Keratinocyte (primary cell): ENCODE results near the gene FBH1. TPM values are rescaled to one million over a fixed set of nuclear protein-coding genes. Genes with fewer than 3 reads are reported as not detected.

ENCODE experiments used
- DNase-seq: peaks from one replicate; pipeline ENCODE4 v3.0.0-alpha.2; 2011; ENCODE audit warnings: low read depth, missing footprints, low spot score
- FAIRE-seq: peaks from 2 replicates; lab custom pipeline; 2011; peaks lifted over from hg19 to GRCh38; lab: Jason Lieb, UNC
- H2AFZ ChIP-seq: 2 replicates; pipeline ENCODE4 v1.6.0; 2012; ENCODE audit warnings: low read length, control low read depth, inconsistent platforms; ENCODE audit not compliant: control insufficient read depth
- H3K27ac ChIP-seq: 2 replicates; pipeline ENCODE4 v1.5.1; 2011; ENCODE audit warnings: low read length; ENCODE audit not compliant: control insufficient read depth, insufficient read depth
- H3K27me3 ChIP-seq: 3 replicates; pipeline ENCODE4 v1.6.0; 2011; ENCODE audit warnings: low read length; ENCODE audit not compliant: control insufficient read depth, insufficient read depth; ENCODE audit errors: extremely low read depth
- H3K36me3 ChIP-seq, 2 experiments: 2 replicates in 1 of 2; 3 replicates in 1 of 2; pipeline ENCODE4 v1.5.1; 2011; ENCODE audit warnings: low read length in 2 of 2, mild to moderate bottlenecking in 1 of 2; ENCODE audit not compliant: control insufficient read depth in 2 of 2, insufficient read depth in 2 of 2; ENCODE audit errors: extremely low read depth in 1 of 2
- H3K4me1 ChIP-seq: 3 replicates; pipeline ENCODE4 v1.5.1; 2011; ENCODE audit warnings: low read length; ENCODE audit not compliant: control insufficient read depth, insufficient read depth; ENCODE audit errors: extremely low read depth
- H3K4me2 ChIP-seq: 3 replicates; pipeline ENCODE4 v1.6.0; 2011; ENCODE audit warnings: low read depth, low read length; ENCODE audit not compliant: control insufficient read depth, insufficient read depth; ENCODE audit errors: extremely low read depth
- H3K4me3 ChIP-seq, 3 experiments: fragments of 200-600 bp in 1 of 3; sonication (generic) in 1 of 3; 2 replicates in 2 of 3; 3 replicates in 1 of 3; pipeline ENCODE4 v1.5.1; 2011 to 2016; ENCODE audit warnings: low read length in 3 of 3, mild to moderate bottlenecking in 3 of 3, control low read depth in 2 of 3, inconsistent platforms in 1 of 3, low read depth in 1 of 3, mixed read lengths in 1 of 3, mixed run types in 1 of 3, moderate library complexity in 1 of 3; ENCODE audit not compliant: control insufficient read depth in 2 of 3, insufficient read depth in 2 of 3; ENCODE audit errors: extremely low read depth in 1 of 3
- H3K79me2 ChIP-seq: 2 replicates; pipeline ENCODE4 v1.6.0; 2012; ENCODE audit warnings: low read length; ENCODE audit not compliant: control insufficient read depth, insufficient read depth
- H3K9ac ChIP-seq: 3 replicates; pipeline ENCODE4 v1.6.0; 2011; ENCODE audit warnings: low read length; ENCODE audit not compliant: control insufficient read depth, insufficient read depth; ENCODE audit errors: extremely low read depth
- H3K9me1 ChIP-seq: 3 replicates; pipeline ENCODE4 v1.6.0; 2011; ENCODE audit warnings: low read length; ENCODE audit not compliant: control insufficient read depth, insufficient read depth; ENCODE audit errors: extremely low read depth
- H3K9me3 ChIP-seq: 2 replicates; pipeline ENCODE4 v1.5.1; 2012; ENCODE audit warnings: low read depth, low read length; ENCODE audit not compliant: control insufficient read depth
- H4K20me1 ChIP-seq: 3 replicates; pipeline ENCODE4 v1.6.0; 2011; ENCODE audit warnings: low read length; ENCODE audit not compliant: control insufficient read depth, insufficient read depth; ENCODE audit errors: extremely low read depth
- EZH2 ChIP-seq: IDR thresholded peaks from one replicate; pipeline ENCODE4 v1.6.1; 2012; ENCODE audit warnings: inconsistent platforms, mild to moderate bottlenecking, low read length, moderate library complexity
- dilution Hi-C: fragments of 300-500 bp; cut with MboI; formaldehyde crosslinking; loops from one replicate; pipeline ENCODE4 v1.7.0; 2020; ENCODE audit warnings: low sequenced_read_pairs; ENCODE audit not compliant: extremely low pct_ligation_motif_present
- polyA plus RNA-seq, 5 experiments: library from polyadenylated mRNA; depleted of rRNA in 3 of 5; stranded (reverse) in 3 of 5; stranded (forward) in 1 of 5; unstranded in 1 of 5; fragments of >200 nt; gene quantifications; 1 replicate in 1 of 5; 2 replicates in 3 of 5; 3 replicates in 1 of 5; pipeline versions ENCODE4 v1.2.1 to v1.2.3, GENCODE V29; 2011 to 2012; ENCODE audit warnings: missing spikeins in 2 of 5, low read depth in 1 of 5, low replicate concordance in 1 of 5
- TF ChIP-seq, protein P1 (sequence below), 3 experiments: IDR thresholded peaks in 1 of 3; conservative IDR thresholded peaks in 1 of 3; optimal IDR thresholded peaks in 1 of 3; 2 replicates in 2 of 3; 3 replicates in 1 of 3; pipeline versions ENCODE3 to v1.5.1; 2011; ENCODE audit warnings: low read length in 3 of 3, mild to moderate bottlenecking in 3 of 3, moderate library complexity in 2 of 3, control low read depth in 1 of 3, inconsistent platforms in 1 of 3; ENCODE audit not compliant: insufficient read depth in 2 of 3; ENCODE audit errors: extremely low read depth in 1 of 3

FBH1 gene
- polyA plus RNA-seq, 1 donor (not counting 4 experiments of a cell fraction or from before 2014, with no cell fraction given) = 61.8 TPM

DNA sequence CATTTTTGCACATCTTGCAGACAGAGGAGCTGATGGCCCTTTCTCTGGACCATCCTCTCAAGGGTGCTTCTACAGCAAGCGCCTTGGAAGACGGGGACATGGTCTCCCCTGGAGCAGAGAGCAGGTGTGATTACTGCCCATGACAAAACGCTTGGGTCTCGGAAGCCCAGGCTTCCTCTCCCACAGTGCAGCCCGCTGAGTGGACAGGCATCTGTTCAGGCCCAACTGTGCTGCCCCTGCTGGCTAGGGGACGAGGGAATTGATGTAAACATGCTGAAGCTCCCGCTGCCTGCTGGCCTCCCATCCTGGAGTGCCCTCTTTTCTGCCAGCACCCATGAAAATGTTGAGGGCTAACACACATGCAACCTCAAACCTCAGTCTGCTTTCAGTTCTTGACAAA, 73.0 kb downstream of the FBH1 start:
- Histone ChIP-seq H3K36me3 (no peaks in the 10 kb centered on the region), H3K27ac (no peak overlapping the region), H3K9ac (no peak overlapping the region), H3K27me3 (no peaks in the 10 kb centered on the region), H3K9me1 (no peaks in the 10 kb centered on the region), H3K9me3 (no peaks in the 10 kb centered on the region), H3K4me3 (no peak overlapping the region), H3K4me2 (no peak overlapping the region), H2AFZ (no peak overlapping the region), H3K4me1 (no peaks in the 10 kb centered on the region), H4K20me1 (no peaks in the 10 kb centered on the region), H3K79me2 (no peaks in the 10 kb centered on the region)
- TF ChIP-seq, protein P1, sequence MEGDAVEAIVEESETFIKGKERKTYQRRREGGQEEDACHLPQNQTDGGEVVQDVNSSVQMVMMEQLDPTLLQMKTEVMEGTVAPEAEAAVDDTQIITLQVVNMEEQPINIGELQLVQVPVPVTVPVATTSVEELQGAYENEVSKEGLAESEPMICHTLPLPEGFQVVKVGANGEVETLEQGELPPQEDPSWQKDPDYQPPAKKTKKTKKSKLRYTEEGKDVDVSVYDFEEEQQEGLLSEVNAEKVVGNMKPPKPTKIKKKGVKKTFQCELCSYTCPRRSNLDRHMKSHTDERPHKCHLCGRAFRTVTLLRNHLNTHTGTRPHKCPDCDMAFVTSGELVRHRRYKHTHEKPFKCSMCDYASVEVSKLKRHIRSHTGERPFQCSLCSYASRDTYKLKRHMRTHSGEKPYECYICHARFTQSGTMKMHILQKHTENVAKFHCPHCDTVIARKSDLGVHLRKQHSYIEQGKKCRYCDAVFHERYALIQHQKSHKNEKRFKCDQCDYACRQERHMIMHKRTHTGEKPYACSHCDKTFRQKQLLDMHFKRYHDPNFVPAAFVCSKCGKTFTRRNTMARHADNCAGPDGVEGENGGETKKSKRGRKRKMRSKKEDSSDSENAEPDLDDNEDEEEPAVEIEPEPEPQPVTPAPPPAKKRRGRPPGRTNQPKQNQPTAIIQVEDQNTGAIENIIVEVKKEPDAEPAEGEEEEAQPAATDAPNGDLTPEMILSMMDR (optimal IDR thresholded peaks at IDR 0.05 in 1 of 3, IDR thresholded peaks at IDR 0.05 in 1 of 3, conservative IDR thresholded peaks at IDR 0.05 in 1 of 3; ENCODE audit: extremely low read depth in 1 of 3, insufficient read depth in 2 of 3, low read length in 3 of 3) = no peak
- no peak for TF ChIP-seq EZH2
- FAIRE-seq = no peak
- no peak for DNase-seq
- dilution Hi-C loops = loop anchor here (25.0 kb wide), 1 partner anchor 124 kb away; the partner anchor contains the start of gene RBM17

DNA sequence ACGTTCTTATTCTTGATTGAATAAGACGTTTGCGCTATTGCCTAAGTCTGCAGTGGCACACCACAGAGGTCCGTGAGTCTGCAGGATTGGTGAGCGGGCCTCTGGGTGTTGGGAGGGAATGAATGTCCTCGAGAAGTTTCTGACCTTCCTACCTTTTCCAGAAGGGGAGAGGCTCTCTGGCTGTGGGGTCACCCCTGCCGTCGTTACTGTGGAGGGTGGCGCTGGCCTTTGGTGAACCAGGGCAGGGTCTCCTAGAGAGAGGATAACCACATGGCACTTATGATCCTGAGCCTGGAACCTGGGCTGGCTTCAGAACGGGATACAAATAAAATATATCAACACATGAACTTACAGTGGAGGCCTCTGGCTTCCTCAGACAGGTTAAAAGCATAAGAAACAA, 73.5 kb downstream of the FBH1 start:
- no peak overlapping the region for H2AFZ ChIP-seq

DNA sequence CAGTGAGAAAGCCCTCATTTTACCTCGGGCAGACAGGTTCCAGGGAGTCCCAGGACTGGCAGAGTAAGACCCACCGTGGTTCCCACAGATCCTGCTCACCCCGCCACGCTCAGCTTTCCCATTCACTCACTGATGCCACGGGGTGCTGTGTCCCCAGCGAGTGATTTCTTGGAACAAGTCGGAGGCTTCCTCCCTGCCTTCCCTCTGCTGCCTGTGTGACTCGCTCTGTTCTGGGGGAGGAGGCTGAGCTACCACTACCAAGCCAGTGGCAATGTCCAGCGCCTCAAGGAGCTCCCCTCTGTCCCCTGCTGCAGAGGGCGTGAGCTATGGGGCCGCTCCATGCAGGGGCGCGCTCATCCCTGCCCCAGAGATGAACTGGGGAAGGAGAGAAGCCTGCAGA, 74.7 kb downstream of the FBH1 start:
- DNase-seq = no peak
- H3K4me1 ChIP-seq = no peaks in the 10 kb centered on the region
- TF ChIP-seq, protein P1 (optimal IDR thresholded peaks at IDR 0.05 in 1 of 3, IDR thresholded peaks at IDR 0.05 in 1 of 3, conservative IDR thresholded peaks at IDR 0.05 in 1 of 3; ENCODE audit: extremely low read depth in 1 of 3, insufficient read depth in 2 of 3, low read length in 3 of 3) = no peak
- no peak for TF ChIP-seq EZH2
- no peaks in the 10 kb centered on the region for H4K20me1 ChIP-seq
- H3K27me3 ChIP-seq = no peaks in the 10 kb centered on the region
- no peak overlapping the region for H3K4me2 ChIP-seq
- H2AFZ ChIP-seq = no peak overlapping the region
- no peaks in the 10 kb centered on the region for H3K79me2 ChIP-seq
- no peaks in the 10 kb centered on the region for H3K36me3 ChIP-seq
- H3K9me1 ChIP-seq = no peaks in the 10 kb centered on the region
- no peak overlapping the region for H3K9ac ChIP-seq
- dilution Hi-C loops = loop anchor here (25.0 kb wide), 1 partner anchor 123 kb away; the partner anchor contains the start of gene RBM17
- no peak overlapping the region for H3K27ac ChIP-seq
- no peaks in the 10 kb centered on the region for H3K9me3 ChIP-seq
- no peak for FAIRE-seq
- no peak overlapping the region for H3K4me3 ChIP-seq

More for the DNA sequence above, 73.5 kb downstream of the FBH1 start:
- no peaks in the 10 kb centered on the region for H3K27me3 ChIP-seq
- no peaks in the 10 kb centered on the region for H3K9me3 ChIP-seq
- DNase-seq = no peak
- no peaks in the 10 kb centered on the region for H3K79me2 ChIP-seq
- TF ChIP-seq EZH2 = no peak
- no peaks in the 10 kb centered on the region for H3K4me1 ChIP-seq
- no peak overlapping the region for H3K4me2 ChIP-seq
- H4K20me1 ChIP-seq = no peaks in the 10 kb centered on the region
- H3K9me1 ChIP-seq = no peaks in the 10 kb centered on the region
- no peak overlapping the region for H3K4me3 ChIP-seq
- H3K27ac ChIP-seq = no peak overlapping the region
- dilution Hi-C loops = loop anchor here (25.0 kb wide), 1 partner anchor 124 kb away; the partner anchor contains the start of gene RBM17
- FAIRE-seq = no peak
- H3K9ac ChIP-seq = no peak overlapping the region
- no peaks in the 10 kb centered on the region for H3K36me3 ChIP-seq
